Epithelial cell of prostate (primary cell): ENCODE results near the gene TUBB4B.

ENCODE experiments used
- DNase-seq: peaks from one replicate; pipeline ENCODE4 v3.0.0-alpha.2; 2011; ENCODE audit warnings: low read depth, low spot score
- H3K27ac ChIP-seq: fragments of 450-650 bp; 2 replicates; pipeline ENCODE4 v1.5.1; 2017; ENCODE audit warnings: mild to moderate bottlenecking

Gene TUBB4B

GRCh38 chr9:137224830-137225694, 16.0 kb upstream of the TUBB4B start, which contains the start of gene CYSRT1:
Gene CYSRT1, plus strand, starts transcription at chr9:137225174. Its CDS starts 448 bp downstream, at chr9:137225622.
- H3K27ac ChIP-seq, result peak within 1 kb of the TSS; percentile 94
- no peak for DNase-seq

GRCh38 chr9:137225699-137226331, 15.3 kb upstream of the TUBB4B start:
- no peak for DNase-seq
- peak overlapping the region; percentile 94 for H3K27ac ChIP-seq

- H3K27ac ChIP-seq, result peak overlapping the region; percentile 94
- no peak for DNase-seq
Measured at GRCh38 chr9:137226338-137227053, 14.6 kb upstream of the TUBB4B start.

- peak within 1 kb of the TSS; percentile 94 for H3K27ac ChIP-seq
- DNase-seq, result no peak
Measured at GRCh38 chr9:137227054-137227852, 13.8 kb upstream of the TUBB4B start, which contains the start of gene RNF224. Gene RNF224, plus strand, starts transcription at chr9:137227502. Its CDS starts 834 bp downstream, at chr9:137228336.

GRCh38 chr9:137227853-137228505, 13.1 kb upstream of the TUBB4B start:
- H3K27ac ChIP-seq, result peak overlapping the region; percentile 94
- DNase-seq, result no peak

DNA sequence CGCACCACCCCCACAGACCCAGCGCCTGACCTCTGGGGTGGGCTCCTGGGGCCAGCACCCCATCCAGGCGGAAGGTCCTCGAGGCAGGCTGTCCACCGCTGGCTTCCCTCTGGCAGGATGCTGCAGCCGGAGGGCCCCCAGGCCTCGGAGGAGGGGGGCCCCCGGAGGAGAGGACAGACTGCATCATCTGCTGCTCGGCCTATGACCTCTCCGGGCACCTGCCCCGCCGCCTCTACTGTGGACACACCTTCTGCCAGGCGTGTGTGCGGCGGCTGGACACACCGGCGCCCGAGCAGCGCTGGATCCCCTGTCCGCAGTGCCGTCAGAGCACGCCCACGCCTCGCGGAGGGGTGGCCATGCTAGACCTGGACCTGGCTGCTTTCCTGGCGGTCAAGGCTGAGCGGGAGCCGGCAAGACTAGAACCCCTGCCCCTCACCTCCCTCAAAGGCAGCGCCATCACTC, 12.6 kb upstream of the TUBB4B start:
- H3K27ac ChIP-seq, result no peak overlapping the region
- DNase-seq, result no peak

DNA sequence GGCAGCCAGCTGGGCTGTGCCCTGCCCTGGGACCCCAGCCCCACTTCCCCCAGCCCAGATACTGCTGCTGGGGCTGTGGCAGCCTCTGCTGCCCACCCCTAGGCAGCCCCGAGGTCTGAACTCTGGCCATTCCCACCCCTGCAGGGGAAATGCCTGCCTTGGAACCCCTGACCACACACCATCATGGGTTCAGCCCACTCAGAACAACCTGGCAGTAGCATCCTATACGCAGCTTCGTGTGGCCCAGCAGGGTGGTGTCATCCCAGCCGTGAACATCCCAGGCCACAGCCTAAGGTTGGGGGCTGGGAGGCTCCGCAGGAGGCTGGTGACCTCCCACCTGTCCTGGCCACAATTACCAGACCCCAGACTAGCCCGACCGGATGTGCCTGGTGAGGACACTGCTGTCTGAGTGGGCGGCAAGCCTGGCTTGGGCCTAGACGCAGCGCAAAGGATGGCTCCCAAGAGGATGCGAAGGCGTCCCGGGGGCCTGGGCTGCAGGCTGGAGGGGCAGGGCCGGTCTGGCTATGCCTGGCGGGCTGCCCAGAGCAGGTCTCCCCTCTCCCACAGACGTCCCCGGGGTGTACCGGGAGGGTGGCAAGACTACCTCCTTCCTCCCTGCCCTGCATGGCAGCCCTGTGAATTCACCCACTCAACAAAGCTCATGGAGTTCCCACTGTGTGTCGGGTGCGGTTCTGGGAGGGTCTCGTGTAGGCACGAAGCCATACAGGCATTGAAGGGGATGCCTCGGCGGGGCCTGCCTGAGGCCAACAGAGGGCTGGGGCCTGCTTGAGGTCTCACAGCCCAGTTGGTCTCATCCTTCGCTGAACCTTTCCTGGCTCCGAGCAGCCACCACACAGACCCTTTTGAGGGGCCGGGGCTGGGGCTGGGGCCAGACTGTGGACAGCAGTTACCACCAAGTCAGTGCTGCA, 11.9 kb upstream of the TUBB4B start:
- no peak for DNase-seq
- H3K27ac ChIP-seq, result no peak overlapping the region

DNA sequence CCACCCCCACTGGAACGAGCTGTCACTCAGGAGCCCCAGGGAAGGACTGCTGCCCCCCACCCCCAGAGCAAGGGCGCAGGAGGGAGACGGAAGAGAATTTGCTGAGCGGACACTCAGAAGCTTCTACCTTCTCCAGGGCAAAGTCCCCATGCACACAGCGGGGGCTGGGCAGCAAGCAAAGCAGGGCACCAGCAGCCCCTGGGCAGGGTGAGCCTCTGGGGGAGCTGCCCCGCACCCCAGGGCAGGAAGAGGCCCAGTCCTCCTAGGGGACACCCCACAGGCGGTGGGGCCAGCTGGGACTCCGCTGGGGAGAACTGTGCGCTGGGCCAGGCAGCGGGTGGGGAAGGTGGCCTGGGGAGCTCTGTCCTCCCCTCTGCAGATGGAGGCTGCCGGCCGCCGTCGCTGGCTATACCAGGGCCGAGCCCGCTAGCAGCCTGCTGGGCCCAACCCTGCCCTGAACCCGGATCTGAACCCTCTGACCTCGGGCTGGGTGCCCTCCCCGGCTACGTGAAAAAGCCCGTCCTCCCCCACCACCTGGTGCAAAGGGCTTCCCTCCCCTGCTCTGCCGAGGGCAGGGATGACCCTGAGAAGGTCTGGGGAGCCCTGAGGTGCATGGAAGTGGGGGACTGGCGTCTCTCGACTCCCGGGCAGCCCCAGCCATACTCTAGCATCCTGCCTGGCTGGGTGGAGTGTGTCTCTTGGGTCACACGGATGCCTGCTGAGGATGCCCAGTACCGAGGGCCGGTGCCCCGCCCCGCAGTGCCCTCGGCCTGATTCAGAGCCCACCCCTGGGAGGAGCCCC, 11.0 kb upstream of the TUBB4B start:
- no peak overlapping the region for H3K27ac ChIP-seq
- DNase-seq, result no peak

DNA sequence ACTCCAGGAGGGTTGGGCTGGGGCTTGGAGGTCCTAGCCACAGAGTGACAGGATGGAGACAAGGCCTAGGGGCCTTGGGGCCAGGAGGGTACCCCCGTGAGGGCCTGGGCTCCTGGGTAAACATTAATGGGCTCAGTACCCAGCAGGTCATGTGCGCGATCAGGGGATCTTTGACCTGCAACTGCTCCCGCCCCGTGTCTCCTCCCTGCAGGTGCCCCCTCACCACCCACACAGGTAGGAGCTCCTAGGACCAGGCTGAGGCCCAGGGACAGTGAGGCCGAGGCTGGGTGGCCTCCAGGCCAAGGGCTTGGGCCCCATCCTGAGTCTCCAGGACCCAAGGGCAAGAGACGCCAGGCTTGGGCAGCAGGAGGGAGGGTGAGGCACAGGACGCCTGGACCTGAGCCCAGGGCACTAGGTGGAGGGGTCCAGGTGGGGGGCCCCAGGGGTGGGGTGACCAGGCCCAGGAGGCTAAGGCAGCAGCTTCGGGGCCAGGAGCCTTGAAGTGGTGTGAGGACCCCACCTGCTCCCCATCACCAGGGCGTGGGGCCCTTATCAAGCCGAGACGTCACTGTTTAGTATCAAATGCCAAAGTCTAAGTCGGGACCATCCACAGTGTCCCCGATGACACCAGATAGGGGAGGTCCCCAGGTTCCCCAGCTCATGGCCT, 10.2 kb upstream of the TUBB4B start, which contains the start of gene SLC34A3:
Gene SLC34A3, plus strand, starts transcription at position 197 of the 667 bp plus-strand sequence. CDS start 802 bp downstream, outside the sequence.
- no peak for DNase-seq
- H3K27ac ChIP-seq, result no peak within 1 kb of the TSS

GRCh38 chr9:137231372-137232039, 9.6 kb upstream of the TUBB4B start:
- no peak overlapping the region for H3K27ac ChIP-seq
- DNase-seq, result no peak

DNA sequence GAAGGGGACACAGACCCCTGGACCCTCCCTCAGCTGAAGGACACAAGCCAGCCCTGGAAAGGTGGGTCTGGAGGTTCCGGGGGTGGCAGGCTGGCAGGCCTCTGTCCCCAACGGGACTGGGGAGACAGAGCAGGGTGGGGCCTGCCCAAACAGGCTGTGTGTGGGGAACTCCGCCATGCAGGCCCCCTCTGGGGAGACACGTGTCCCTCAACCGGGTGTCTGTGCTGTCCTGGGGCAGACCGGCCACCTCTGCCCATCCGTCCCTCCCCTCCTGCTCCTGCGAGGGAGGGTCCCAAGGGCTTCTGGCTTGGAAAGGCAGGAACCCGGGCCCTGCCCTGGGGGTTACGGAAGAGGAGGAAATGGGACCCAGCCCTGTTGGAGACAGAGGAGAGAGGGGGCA, 9.0 kb upstream of the TUBB4B start:
- no peak overlapping the region for H3K27ac ChIP-seq
- no peak for DNase-seq

- H3K27ac ChIP-seq, result no peak overlapping the region
- no peak for DNase-seq
Measured at GRCh38 chr9:137232510-137232909, 8.6 kb upstream of the TUBB4B start.

DNA sequence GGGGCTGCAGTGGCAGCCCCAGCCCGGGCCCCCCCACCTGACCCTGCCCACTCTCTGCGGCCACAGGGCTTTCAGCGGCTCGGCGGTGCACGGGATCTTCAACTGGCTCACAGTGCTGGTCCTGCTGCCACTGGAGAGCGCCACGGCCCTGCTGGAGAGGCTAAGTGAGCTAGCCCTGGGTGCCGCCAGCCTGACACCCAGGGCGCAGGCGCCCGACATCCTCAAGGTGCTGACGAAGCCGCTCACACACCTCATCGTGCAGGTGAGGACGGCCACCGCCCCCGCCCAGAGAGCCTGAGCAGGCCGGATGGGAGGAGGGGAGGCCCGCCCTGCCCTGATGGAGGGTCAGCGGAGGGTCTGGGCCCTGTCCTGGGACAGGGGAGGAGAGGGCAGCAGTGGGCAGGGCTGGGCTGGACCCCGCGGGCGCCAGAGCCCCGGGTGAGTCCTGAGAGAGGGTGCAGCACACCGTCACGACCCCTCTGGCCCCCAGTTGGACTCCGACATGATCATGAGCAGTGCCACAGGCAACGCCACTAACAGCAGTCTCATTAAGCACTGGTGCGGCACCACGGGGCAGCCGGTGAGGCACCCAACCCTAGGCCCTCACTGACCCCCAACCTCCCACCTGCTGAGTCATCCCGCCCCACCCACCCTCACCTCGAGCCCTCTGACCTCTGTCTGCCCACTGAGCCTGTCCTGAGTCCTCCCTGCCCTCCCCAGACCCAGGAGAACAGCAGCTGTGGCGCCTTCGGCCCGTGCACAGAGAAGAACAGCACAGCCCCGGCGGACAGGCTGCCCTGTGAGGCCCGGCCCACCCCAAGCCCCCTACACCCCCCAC, 7.7 kb upstream of the TUBB4B start:
- no peak for DNase-seq
- H3K27ac ChIP-seq, result no peak overlapping the region

DNA sequence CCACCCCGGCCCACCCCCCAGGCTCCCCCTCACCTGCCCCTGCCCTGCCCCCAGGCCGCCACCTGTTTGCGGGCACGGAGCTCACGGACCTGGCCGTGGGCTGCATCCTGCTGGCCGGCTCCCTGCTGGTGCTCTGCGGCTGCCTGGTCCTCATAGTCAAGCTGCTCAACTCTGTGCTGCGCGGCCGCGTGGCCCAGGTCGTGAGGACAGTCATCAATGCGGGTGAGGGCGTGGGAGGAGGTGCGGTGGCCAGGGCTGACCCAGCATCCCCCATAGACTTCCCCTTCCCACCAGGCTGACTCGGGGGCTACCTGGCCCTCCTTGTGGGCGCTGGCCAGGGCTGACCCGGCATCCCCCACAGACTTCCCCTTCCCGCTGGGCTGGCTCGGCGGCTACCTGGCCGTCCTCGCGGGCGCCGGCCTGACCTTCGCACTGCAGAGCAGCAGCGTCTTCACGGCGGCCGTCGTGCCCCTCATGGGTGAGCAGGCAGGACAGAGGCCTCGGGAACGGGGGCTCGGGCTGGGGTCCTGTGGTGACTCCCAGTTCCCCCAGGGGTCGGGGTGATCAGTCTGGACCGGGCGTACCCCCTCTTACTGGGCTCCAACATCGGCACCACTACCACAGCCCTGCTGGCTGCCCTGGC, 6.9 kb upstream of the TUBB4B start:
- no peak for DNase-seq
- no peak overlapping the region for H3K27ac ChIP-seq
